Activated CD8-positive, alpha-beta memory T cell treated with anti-CD3 and anti-CD28 coated beads, Interleukin-2, amount 10 ng/mL, durations not matched to agents 7 days and 5 days (primary cell): ENCODE data around the gene NOXA1. TPM values are rescaled to one million over a fixed set of nuclear protein-coding genes. Genes with fewer than 3 reads are reported as not detected.
"Not testable (repeated sequence)": the region's sequence is repeated elsewhere in the genome, so short reads cannot be mapped to it uniquely, and the experiment has no call there.

Experiments
- ATAC-seq: fragments of 150-1000 bp; cut with Tn5 transposase; one replicate; pipeline ENCODE4 v1.10.0; 2021; ENCODE audit warnings: moderate library complexity
- CTCF ChIA-PET: fragments of 350-600 bp; sonication (Branson Sonifier 250); formaldehyde crosslinking; loops from one replicate; lab custom pipeline; 2021; ENCODE audit warnings: antibody characterized with exemption; lab: Charles Lee
- DNase-seq: peaks from one replicate; pipeline ENCODE4 v3.0.0-alpha.2; 2020
- H3K27ac Mint-ChIP-seq: one replicate; pipeline ENCODE4 v1.8.0; 2021; ENCODE audit warnings: mild to moderate bottlenecking, mixed read lengths
- H3K27me3 Mint-ChIP-seq: one replicate; pipeline ENCODE4 v1.8.0; 2021; ENCODE audit warnings: mixed read lengths
- H3K36me3 Mint-ChIP-seq: one replicate; pipeline ENCODE4 v1.8.0; 2021; ENCODE audit warnings: mild to moderate bottlenecking, mixed read lengths
- H3K4me1 Mint-ChIP-seq: one replicate; pipeline ENCODE4 v1.8.0; 2021; ENCODE audit warnings: mixed read lengths
- H3K4me3 Mint-ChIP-seq: one replicate; pipeline ENCODE4 v1.8.0; 2021; ENCODE audit warnings: mild to moderate bottlenecking, moderate library complexity, mixed read lengths
- H3K9me3 Mint-ChIP-seq: one replicate; pipeline ENCODE4 v1.8.0; 2022; ENCODE audit warnings: low read depth, mixed read lengths
- total RNA-seq, 2 experiments: library from RNA; stranded (reverse); gene quantifications; one replicate each; pipeline ENCODE4 v1.2.3, GENCODE V29; 2021

The NOXA1 gene
- total RNA-seq, 2 experiments from 2014 or later, result 0.30 to 0.53 TPM

GRCh38 chr9:137383081-137383783, 40.0 kb upstream of the NOXA1 start:
- CTCF ChIA-PET, result no interaction called here
- no peaks in the 10 kb centered on the region for H3K27me3 Mint-ChIP-seq
- no peak overlapping the region for H3K4me3 Mint-ChIP-seq
- peaks cover 9% of the 10 kb centered on the region for H3K4me1 Mint-ChIP-seq
- no peak overlapping the region for H3K27ac Mint-ChIP-seq
- ATAC-seq (no peak), DNase-seq (no peak)
- H3K36me3 Mint-ChIP-seq, result no peaks in the 10 kb centered on the region
- no peaks in the 10 kb centered on the region for H3K9me3 Mint-ChIP-seq

- no peak for DNase-seq
Observed at GRCh38 chr9:137383784-137384756, 39.1 kb upstream of the NOXA1 start.

GRCh38 chr9:137385061-137385655, 38.0 kb upstream of the NOXA1 start:
- no peak overlapping the region for H3K27ac Mint-ChIP-seq
- CTCF ChIA-PET, result no interaction called here

More at GRCh38 chr9:137383784-137384756, 39.1 kb upstream of the NOXA1 start:
- ATAC-seq, result no peak
- H3K27ac Mint-ChIP-seq, result no peak overlapping the region
- CTCF ChIA-PET, result no interaction called here
- no peak overlapping the region for H3K4me3 Mint-ChIP-seq
- no peaks in the 10 kb centered on the region for H3K36me3 Mint-ChIP-seq
- no peaks in the 10 kb centered on the region for H3K9me3 Mint-ChIP-seq
- H3K4me1 Mint-ChIP-seq, result peaks cover 9% of the 10 kb centered on the region
- no peaks in the 10 kb centered on the region for H3K27me3 Mint-ChIP-seq

GRCh38 chr9:137386507-137387113, 36.6 kb upstream of the NOXA1 start:
- ATAC-seq, H3K4me1 Mint-ChIP-seq, H3K9me3 Mint-ChIP-seq, DNase-seq, H3K36me3 Mint-ChIP-seq, CTCF ChIA-PET, H3K27me3 Mint-ChIP-seq, H3K27ac Mint-ChIP-seq, H3K4me3 Mint-ChIP-seq: not testable (repeated sequence)

More at GRCh38 chr9:137385061-137385655, 38.0 kb upstream of the NOXA1 start:
- ATAC-seq, result no peak
- no peaks in the 10 kb centered on the region for H3K9me3 Mint-ChIP-seq
- no peak overlapping the region for H3K4me3 Mint-ChIP-seq
- no peaks in the 10 kb centered on the region for H3K36me3 Mint-ChIP-seq
- H3K27me3 Mint-ChIP-seq, result no peaks in the 10 kb centered on the region
- peaks cover 9% of the 10 kb centered on the region for H3K4me1 Mint-ChIP-seq
- DNase-seq, result no peak

GRCh38 chr9:137387114-137387890, 35.9 kb upstream of the NOXA1 start:
- DNase-seq, result peak; percentile 51

GRCh38 chr9:137387891-137388560, 35.2 kb upstream of the NOXA1 start:
- H3K27ac Mint-ChIP-seq, result peak overlapping the region; percentile 28

More at GRCh38 chr9:137387114-137387890, 35.9 kb upstream of the NOXA1 start:
- peak; percentile 60 for ATAC-seq
- Mint-ChIP-seq H3K36me3 (no peaks in the 10 kb centered on the region), H3K4me1 (peaks cover 9% of the 10 kb centered on the region), H3K27ac (peak overlapping the region; percentile 28), H3K4me3 (no peak overlapping the region), H3K9me3 (no peaks in the 10 kb centered on the region), H3K27me3 (no peaks in the 10 kb centered on the region)
- CTCF ChIA-PET, result interaction anchor here (0.8 kb wide), 1 partner anchor 36 kb away, joined by 3 read pairs; the partner anchor contains the start of genes EXD3 and NOXA1

GRCh38 chr9:137388589-137389427, 34.4 kb upstream of the NOXA1 start:
- CTCF ChIA-PET, result no interaction called here
- H3K27me3 Mint-ChIP-seq, result no peaks in the 10 kb centered on the region
- no peaks in the 10 kb centered on the region for H3K36me3 Mint-ChIP-seq
- DNase-seq (no peak), ATAC-seq (no peak)
- peaks cover 9% of the 10 kb centered on the region for H3K4me1 Mint-ChIP-seq
- no peaks in the 10 kb centered on the region for H3K9me3 Mint-ChIP-seq
- no peak overlapping the region for H3K4me3 Mint-ChIP-seq
- no peak overlapping the region for H3K27ac Mint-ChIP-seq

More at GRCh38 chr9:137387891-137388560, 35.2 kb upstream of the NOXA1 start:
- DNase-seq (no peak), ATAC-seq (no peak)
- Mint-ChIP-seq H3K27me3 (no peaks in the 10 kb centered on the region), H3K4me3 (no peak overlapping the region), H3K9me3 (no peaks in the 10 kb centered on the region), H3K4me1 (peaks cover 9% of the 10 kb centered on the region), H3K36me3 (no peaks in the 10 kb centered on the region)
- CTCF ChIA-PET, result interaction anchor here (0.8 kb wide), 1 partner anchor 35 kb away, joined by 3 read pairs; the partner anchor contains the start of genes EXD3 and NOXA1

- no peak for DNase-seq
- H3K27ac Mint-ChIP-seq, result no peak overlapping the region
Observed at GRCh38 chr9:137389428-137389746, 33.8 kb upstream of the NOXA1 start.

GRCh38 chr9:137390553-137391410, 32.4 kb upstream of the NOXA1 start:
- Mint-ChIP-seq H3K27me3 (no peaks in the 10 kb centered on the region), H3K4me1 (peaks cover 9% of the 10 kb centered on the region), H3K27ac (peak overlapping the region; percentile 36), H3K36me3 (no peaks in the 10 kb centered on the region), H3K4me3 (no peak overlapping the region), H3K9me3 (no peaks in the 10 kb centered on the region)
- ATAC-seq (no peak), DNase-seq (no peak)
- CTCF ChIA-PET, result interaction anchor here (1.7 kb wide), 1 partner anchor 32 kb away, joined by 4 read pairs; the partner anchor contains the start of genes EXD3 and NOXA1

More at GRCh38 chr9:137389428-137389746, 33.8 kb upstream of the NOXA1 start:
- ATAC-seq, result no peak
- Mint-ChIP-seq H3K36me3 (no peaks in the 10 kb centered on the region), H3K4me1 (peaks cover 9% of the 10 kb centered on the region), H3K9me3 (no peaks in the 10 kb centered on the region), H3K27me3 (no peaks in the 10 kb centered on the region), H3K4me3 (no peak overlapping the region)
- CTCF ChIA-PET, result no interaction called here

- ATAC-seq (no peak), DNase-seq (no peak)
- H3K4me1 Mint-ChIP-seq, result peaks cover 9% of the 10 kb centered on the region
- no peak overlapping the region for H3K27ac Mint-ChIP-seq
- H3K9me3 Mint-ChIP-seq, result no peaks in the 10 kb centered on the region
- CTCF ChIA-PET, result interaction anchor here (1.7 kb wide), 1 partner anchor 32 kb away, joined by 4 read pairs; the partner anchor contains the start of genes EXD3 and NOXA1
- no peaks in the 10 kb centered on the region for H3K36me3 Mint-ChIP-seq
- no peaks in the 10 kb centered on the region for H3K27me3 Mint-ChIP-seq
- H3K4me3 Mint-ChIP-seq, result no peak overlapping the region
Observed at GRCh38 chr9:137391411-137391754, 31.8 kb upstream of the NOXA1 start.
